Esophagus muscularis mucosa (tissue), 4 donors: ENCODE measurements around the gene SKIL. TPM values are rescaled to one million over a fixed set of nuclear protein-coding genes. Genes with fewer than 3 reads are reported as not detected.
A peak's percentile ranks its signal among the peaks of the same experiment; 100 is the strongest.

Source experiments
- DNase-seq: peaks from one replicate; pipeline ENCODE4 v3.0.0-alpha.2; 2017; ENCODE audit errors: extremely low spot score
- H3K27ac ChIP-seq, 4 donors: fragments of 200-600 bp; sonication (generic); replicated peaks in 1 of 4; 1 replicate in 3 of 4; 2 replicates in 1 of 4; pipeline ENCODE4 v1.5.1; 2016 to 2019; ENCODE audit warnings: mild to moderate bottlenecking in 1 of 4
- H3K27me3 ChIP-seq, 4 donors: fragments of 200-600 bp; sonication (generic); one replicate each; pipeline versions ENCODE4 v1.5.1 to v1.6.0; 2016 to 2019
- H3K36me3 ChIP-seq, 4 donors: fragments of 200-600 bp; sonication (generic); one replicate each; pipeline ENCODE4 v1.5.1; 2016 to 2019
- H3K4me1 ChIP-seq, 4 donors: fragments of 200-600 bp; sonication (generic); one replicate each; pipeline ENCODE4 v1.5.1; 2016 to 2019
- H3K4me3 ChIP-seq, 4 donors: fragments of 200-600 bp; sonication (generic); 1 replicate in 2 of 4; 2 replicates in 2 of 4; pipeline ENCODE4 v1.5.1; 2016 to 2019; ENCODE audit warnings: mild to moderate bottlenecking in 4 of 4, moderate library complexity in 1 of 4
- H3K9me3 ChIP-seq, 4 donors: fragments of 200-600 bp; sonication (generic); 1 replicate in 3 of 4; 2 replicates in 1 of 4; pipeline ENCODE4 v1.5.1; 2016 to 2019
- EP300 ChIP-seq: sonication (generic); formaldehyde crosslinking; IDR thresholded peaks from one replicate; pipeline ENCODE4 v1.6.1; 2017; ENCODE audit warnings: antibody characterized with exemption
- POLR2A ChIP-seq: fragments of 450-650 bp; IDR thresholded peaks from one replicate; pipeline ENCODE4 v1.6.1; 2017; ENCODE audit warnings: antibody characterized with exemption, moderate library complexity, mild to moderate bottlenecking, low read depth
- POLR2AphosphoS5 ChIP-seq, 2 donors: sonication (generic); formaldehyde crosslinking; IDR thresholded peaks; one replicate each; pipeline ENCODE4 v1.6.1; 2017; ENCODE audit warnings: antibody characterized with exemption in 2 of 2
- WGBS: methylation state at CpG from one replicate; pipeline ENCODE4 v1.1.5; 2018; 5-methylcytosine and 5-hydroxymethylcytosine counted together
- intact Hi-C: fragments of 100-400 bp; cut with DNase I; formaldehyde crosslinking; loops from one replicate; pipeline ENCODE4 v1.15.1; 2023
- total RNA-seq, 4 donors: library from RNA; depleted of rRNA; stranded (reverse); fragments of >200 nt; gene quantifications; one replicate each; pipeline versions ENCODE4 v1.1.0 to v1.2.1, GENCODE V29; 2016
- TF ChIP-seq, protein P1 (sequence below), 3 experiments: fragments of 200-600 bp in 2 of 3; fragments of 450-650 bp in 1 of 3; sonication (generic) in 2 of 3; IDR thresholded peaks; one replicate each; pipeline ENCODE4 v1.5.1; 2017 to 2019; ENCODE audit warnings: antibody characterized with exemption in 3 of 3, mild to moderate bottlenecking in 2 of 3, moderate library complexity in 1 of 3

The SKIL gene
- total RNA-seq, 4 donors from 2014 or later, result 34.7 to 54.4 (median 39.5) TPM

DNA sequence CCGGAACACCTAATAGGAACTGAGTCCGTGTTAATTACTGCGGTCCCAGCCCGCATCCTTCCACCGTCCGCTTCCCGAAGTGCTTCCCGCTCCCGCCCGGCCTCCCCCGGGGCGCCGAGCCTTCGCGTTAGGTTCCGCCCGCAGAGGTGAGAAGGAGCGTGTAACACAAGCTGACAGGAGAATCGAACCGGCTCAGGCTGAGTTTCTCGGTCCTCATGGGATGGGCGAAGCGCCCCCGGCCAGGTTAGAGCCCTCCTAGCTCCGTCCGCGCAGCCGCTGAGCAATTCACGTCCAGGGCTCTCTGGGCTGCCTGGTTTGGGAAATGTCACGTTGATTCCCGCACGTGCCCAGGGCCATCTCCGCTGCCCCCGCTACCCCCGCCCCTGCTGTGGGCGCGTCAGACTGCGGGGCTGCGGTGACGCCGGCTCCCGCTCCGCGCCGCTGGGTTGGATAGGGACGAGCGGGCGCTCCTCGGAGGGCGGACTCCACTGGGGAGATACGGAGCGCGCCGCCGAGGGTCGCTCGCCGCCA lies 62.1 kb downstream of the SKIL start:
- intact Hi-C loops, result loop anchor here (10.0 kb wide), 1 partner anchor 275 kb away; no protein-coding TSS in a partner anchor
- DNase-seq, result no peak
- Histone ChIP-seq H3K4me3 (peak overlapping the region; percentile 51 to 65 (median 58)), H3K9me3 (no peaks in the 10 kb centered on the region), H3K36me3 (no peaks in the 10 kb centered on the region), H3K27me3 (peaks cover 0 to 51% (median 13%) of the 10 kb centered on the region in 4 donors), H3K4me1 (peaks cover 24 to 28% (median 25%) of the 10 kb centered on the region in 4 donors), H3K27ac (peak overlapping the region; percentile 29 to 74 (median 58))
- TF ChIP-seq POLR2AphosphoS5 (IDR thresholded peaks at IDR 0.05), result peak in 1 of 2 donors; percentile 13
- TF ChIP-seq POLR2A, result no peak
- WGBS, result 28% methylated on average over 15 of the region's 58 CpGs

DNA sequence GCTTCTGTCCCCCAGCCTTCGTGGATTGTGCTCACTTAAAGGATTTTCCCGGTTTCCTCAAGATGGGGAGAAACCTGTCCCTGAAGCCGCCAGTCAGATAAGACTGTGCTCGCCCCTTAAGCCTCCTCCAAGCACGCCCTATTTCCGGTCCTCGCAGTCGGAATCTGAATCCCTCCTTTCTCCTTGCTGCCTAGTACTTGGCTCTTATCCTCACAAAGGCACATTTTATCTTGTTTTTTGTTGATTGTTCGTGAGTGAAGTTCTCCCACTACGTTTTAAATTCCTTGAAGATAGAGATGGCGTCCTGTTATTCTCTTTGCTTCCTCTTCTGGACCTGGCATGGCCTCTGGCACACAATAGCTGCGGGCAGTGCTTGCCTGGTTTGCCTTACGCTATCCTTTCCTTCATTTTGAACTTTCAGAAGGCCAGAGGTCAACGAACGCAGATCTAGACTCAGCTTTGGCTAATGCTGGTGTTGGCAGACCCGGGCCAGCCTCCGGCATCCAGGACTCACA lies 62.8 kb downstream of the SKIL start:
- DNase-seq, result no peak
- no peaks in the 10 kb centered on the region for H3K9me3 ChIP-seq
- H3K36me3 ChIP-seq, result no peaks in the 10 kb centered on the region
- TF ChIP-seq, protein P1, sequence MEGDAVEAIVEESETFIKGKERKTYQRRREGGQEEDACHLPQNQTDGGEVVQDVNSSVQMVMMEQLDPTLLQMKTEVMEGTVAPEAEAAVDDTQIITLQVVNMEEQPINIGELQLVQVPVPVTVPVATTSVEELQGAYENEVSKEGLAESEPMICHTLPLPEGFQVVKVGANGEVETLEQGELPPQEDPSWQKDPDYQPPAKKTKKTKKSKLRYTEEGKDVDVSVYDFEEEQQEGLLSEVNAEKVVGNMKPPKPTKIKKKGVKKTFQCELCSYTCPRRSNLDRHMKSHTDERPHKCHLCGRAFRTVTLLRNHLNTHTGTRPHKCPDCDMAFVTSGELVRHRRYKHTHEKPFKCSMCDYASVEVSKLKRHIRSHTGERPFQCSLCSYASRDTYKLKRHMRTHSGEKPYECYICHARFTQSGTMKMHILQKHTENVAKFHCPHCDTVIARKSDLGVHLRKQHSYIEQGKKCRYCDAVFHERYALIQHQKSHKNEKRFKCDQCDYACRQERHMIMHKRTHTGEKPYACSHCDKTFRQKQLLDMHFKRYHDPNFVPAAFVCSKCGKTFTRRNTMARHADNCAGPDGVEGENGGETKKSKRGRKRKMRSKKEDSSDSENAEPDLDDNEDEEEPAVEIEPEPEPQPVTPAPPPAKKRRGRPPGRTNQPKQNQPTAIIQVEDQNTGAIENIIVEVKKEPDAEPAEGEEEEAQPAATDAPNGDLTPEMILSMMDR (IDR thresholded peaks at IDR 0.05), result no peak
- TF ChIP-seq POLR2A, result no peak
- TF ChIP-seq POLR2AphosphoS5 (IDR thresholded peaks at IDR 0.05), result no peak
- TF ChIP-seq EP300, result no peak
- H3K27me3 ChIP-seq, result peaks cover 0 to 47% (median 13%) of the 10 kb centered on the region in 4 donors
- H3K4me1 ChIP-seq, result peaks cover 24 to 28% (median 25%) of the 10 kb centered on the region in 4 donors
- intact Hi-C loops, result no loop called here
- WGBS, result 68% methylated on average over 15 of the region's 17 CpGs
- peak overlapping the region; percentile 29 to 74 (median 58) for H3K27ac ChIP-seq
- H3K4me3 ChIP-seq, result peak overlapping the region; percentile 51 to 65 (median 58)

DNA sequence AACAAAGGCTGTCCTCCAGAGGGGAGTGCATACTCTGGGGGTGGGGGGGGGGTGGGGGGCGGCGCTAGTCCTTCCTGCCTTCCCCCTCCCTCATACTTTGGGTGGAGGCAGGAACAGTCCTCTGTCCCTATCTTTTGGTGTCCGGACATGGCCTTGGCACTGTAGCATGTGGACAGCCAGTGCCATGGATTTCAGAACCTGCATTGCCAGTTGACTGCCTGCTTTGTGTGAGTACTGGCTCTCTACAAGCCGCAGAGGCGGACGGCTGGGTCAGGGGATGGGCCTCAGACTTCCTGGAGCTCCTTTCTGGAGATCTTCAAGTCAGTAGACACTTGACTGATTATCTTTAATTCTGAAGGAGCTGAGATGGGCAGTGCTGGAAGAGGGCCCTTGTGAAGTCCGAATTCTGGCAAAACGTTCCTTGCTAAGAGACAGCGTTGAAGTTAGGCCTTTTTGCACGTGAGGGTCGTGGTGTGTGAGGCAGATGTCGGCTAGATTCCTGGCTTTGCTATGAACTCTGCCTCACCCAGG lies 63.7 kb downstream of the SKIL start:
- Histone ChIP-seq H3K27me3 (peaks cover 0 to 44% (median 13%) of the 10 kb centered on the region in 4 donors), H3K4me1 (peaks cover 24 to 28% (median 25%) of the 10 kb centered on the region in 4 donors), H3K9me3 (no peaks in the 10 kb centered on the region), H3K4me3 (peak overlapping the region; percentile 15 to 31 (median 20)), H3K36me3 (no peaks in the 10 kb centered on the region), H3K27ac (peak overlapping the region; percentile 36 to 74 (median 40))
- no peak for DNase-seq
- intact Hi-C loops, result no loop called here
- TF ChIP-seq POLR2A, result no peak
- TF ChIP-seq POLR2AphosphoS5 (IDR thresholded peaks at IDR 0.05), result no peak
- TF ChIP-seq, protein P1 (IDR thresholded peaks at IDR 0.05), result no peak
- TF ChIP-seq EP300, result no peak
- WGBS, result 68% methylated on average over 12 of the region's 12 CpGs

DNA sequence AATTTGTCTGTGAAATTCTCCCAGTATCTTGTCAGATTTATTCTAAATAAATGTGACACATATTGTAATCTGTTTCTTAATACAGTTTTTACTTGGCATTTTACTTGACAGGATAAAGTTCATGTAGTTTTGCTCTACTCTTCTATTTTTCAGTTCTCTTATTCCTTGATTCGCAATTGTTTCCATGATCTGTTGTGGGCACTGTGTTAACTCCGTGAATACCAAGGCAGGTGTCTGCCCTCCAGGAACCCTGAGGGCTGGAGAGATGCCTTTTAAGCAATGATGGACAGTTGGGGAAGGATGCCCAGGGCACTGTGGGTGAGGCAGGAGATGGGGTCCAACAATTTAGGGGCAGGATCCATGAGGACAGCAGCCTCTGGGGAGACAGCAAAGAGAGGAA lies 64.2 kb downstream of the SKIL start:
- H3K4me1 ChIP-seq, result peaks cover 24 to 28% (median 25%) of the 10 kb centered on the region in 4 donors
- peaks cover 0 to 41% (median 12%) of the 10 kb centered on the region in 4 donors for H3K27me3 ChIP-seq
- intact Hi-C loops, result no loop called here
- TF ChIP-seq, protein P1 (IDR thresholded peaks at IDR 0.05), result no peak
- TF ChIP-seq EP300, result no peak
- TF ChIP-seq POLR2AphosphoS5 (IDR thresholded peaks at IDR 0.05), result no peak
- TF ChIP-seq POLR2A, result no peak
- 70% methylated on average over 2 of the region's 2 CpGs for WGBS
- H3K4me3 ChIP-seq, result peak overlapping the region in 3 of 4 donors; percentile 15 to 31 (median 22)
- H3K36me3 ChIP-seq, result no peaks in the 10 kb centered on the region
- no peaks in the 10 kb centered on the region for H3K9me3 ChIP-seq
- peak overlapping the region; percentile 36 to 74 (median 40) for H3K27ac ChIP-seq
- DNase-seq, result no peak

DNA sequence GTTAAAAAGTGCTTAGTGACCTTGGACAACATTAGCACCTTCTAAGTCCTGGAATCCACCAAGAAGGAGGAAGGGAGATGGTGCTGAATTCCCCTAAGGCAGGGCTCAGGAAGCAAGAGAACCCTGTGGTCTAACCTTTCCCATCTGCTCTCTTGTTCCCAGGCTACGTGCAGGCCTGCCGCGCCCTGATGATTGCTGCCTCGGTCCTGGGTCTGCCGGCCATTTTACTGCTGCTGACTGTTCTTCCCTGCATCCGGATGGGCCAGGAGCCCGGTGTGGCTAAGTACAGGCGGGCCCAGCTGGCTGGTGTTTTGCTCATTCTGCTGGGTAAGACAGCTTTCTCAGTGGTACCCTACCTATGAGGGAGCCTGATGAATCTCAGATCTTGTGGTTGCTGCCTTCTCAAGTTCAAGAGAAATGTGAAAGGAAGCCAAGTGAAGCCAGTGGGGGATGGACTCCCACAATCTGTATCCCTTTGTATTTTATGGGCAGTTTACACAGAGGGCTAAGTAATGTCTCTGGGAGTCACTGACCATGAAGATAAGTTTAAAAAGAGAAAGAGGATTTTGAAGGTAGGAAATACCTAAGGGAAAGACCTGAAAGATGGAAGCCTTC lies 65.6 kb downstream of the SKIL start:
- Histone ChIP-seq H3K27ac (no peak overlapping the region), H3K36me3 (no peaks in the 10 kb centered on the region), H3K4me1 (peaks cover 21 to 26% (median 23%) of the 10 kb centered on the region in 4 donors), H3K4me3 (no peak overlapping the region), H3K27me3 (peaks cover 0 to 29% (median 7%) of the 10 kb centered on the region in 4 donors), H3K9me3 (no peaks in the 10 kb centered on the region)
- DNase-seq, result no peak
- TF ChIP-seq, protein P1 (IDR thresholded peaks at IDR 0.05), result no peak
- TF ChIP-seq POLR2AphosphoS5 (IDR thresholded peaks at IDR 0.05) (no peak), EP300 (no peak), POLR2A (no peak)
- intact Hi-C loops, result no loop called here
- 98% methylated on average over 8 of the region's 8 CpGs for WGBS
